ENCODE measurements around the gene FAM135A. TPM values are rescaled to one million over a fixed set of nuclear protein-coding genes. Genes with fewer than 3 reads are reported as not detected.

Gene FAM135A
- total and polyA plus RNA-seq, 2 of the 8 experiments (the other 6 are each of a cell fraction or from before 2014, with no cell fraction given) = 17.4 to 35.7 TPM

GRCh38 chr6:70381417-70381782 lies 31.9 kb upstream of the FAM135A start:
- Histone ChIP-seq H2BK120ac (replicated peaks; ENCODE audit: low read depth, low read length) (no peak overlapping the region), H3K79me2 (ENCODE audit: control insufficient read depth in 1 of 2, insufficient read depth in 2 of 2, low read length in 2 of 2) (no peaks in the 10 kb centered on the region), H2BK15ac (ENCODE audit: low read length) (no peak overlapping the region), H2BK20ac (ENCODE audit: low read length) (no peak overlapping the region), H3K4me2 (ENCODE audit: insufficient read depth in 1 of 2, low read depth in 2 of 2, low read length in 2 of 2) (no peak overlapping the region), H4K91ac (replicated peaks; ENCODE audit: insufficient read length, low read length) (no peak overlapping the region), H3K18ac (ENCODE audit: extremely low read depth, low read length) (no peak overlapping the region), H3K56ac (replicated peaks; ENCODE audit: insufficient read length, low read depth, low read length) (no peak overlapping the region), H3K27me3 (replicated peaks in 1 of 4; ENCODE audit: control insufficient read depth in 3 of 4, extremely low read depth in 1 of 4, insufficient read depth in 3 of 4, low read length in 3 of 4) (no peaks in the 10 kb centered on the region), H3K9ac (replicated peaks in 1 of 4; ENCODE audit: extremely low read depth in 1 of 4, low read depth in 3 of 4, low read length in 3 of 4) (no peak overlapping the region), H2AFZ (ENCODE audit: low read length) (no peak overlapping the region), H3K36me3 (ENCODE audit: control insufficient read depth in 2 of 4, insufficient read depth in 4 of 4, low read length in 3 of 4) (no peaks in the 10 kb centered on the region), H2BK12ac (ENCODE audit: low read depth, low read length) (no peak overlapping the region), H2BK5ac (ENCODE audit: low read depth, low read length) (no peak overlapping the region), H3K4me3 (ENCODE audit: extremely low read depth in 1 of 4, insufficient read depth in 2 of 4, low read depth in 3 of 4, low read length in 4 of 4) (no peak overlapping the region), H3K79me1 (ENCODE audit: low read depth, low read length) (no peaks in the 10 kb centered on the region), H3K23me2 (ENCODE audit: low read depth, low read length) (no peaks in the 10 kb centered on the region), H4K5ac (ENCODE audit: insufficient read length, low read depth, low read length) (no peak overlapping the region), H4K20me1 (replicated peaks in 1 of 2; ENCODE audit: control insufficient read depth in 1 of 2, insufficient read depth in 2 of 2, low read length in 2 of 2) (no peaks in the 10 kb centered on the region), H3K9me3 (ENCODE audit: insufficient read depth in 2 of 2, low read depth in 1 of 2, low read length in 1 of 2) (no peaks in the 10 kb centered on the region), H2AK5ac (ENCODE audit: low read depth, low read length) (no peak overlapping the region), H3K27ac (ENCODE audit: low read depth, low read length) (no peak overlapping the region), H3K4me1 (replicated peaks in 1 of 4; ENCODE audit: control insufficient read depth in 3 of 4, insufficient read depth in 4 of 4, low read length in 3 of 4) (no peaks in the 10 kb centered on the region; a peak in 1 of 7 replicates), H4K8ac (ENCODE audit: extremely low read depth, insufficient read depth, low read length) (no peak overlapping the region), H3K14ac (ENCODE audit: insufficient read length) (no peak overlapping the region), H3K23ac (ENCODE audit: insufficient read length) (no peak overlapping the region), H3K4ac (replicated peaks; ENCODE audit: insufficient read length, low read depth, low read length) (no peak overlapping the region)
- DNase-seq (ENCODE audit: low read depth in 1 of 2, low spot score in 2 of 2) = no peak
- WGBS, 2 experiments (ENCODE audit: extremely low coverage in 1 of 2, insufficient coverage in 1 of 2, insufficient read length in 1 of 2, insufficient replicate concordance in 2 of 2, low coverage in 1 of 2, low lambda C conversion rate in 2 of 2, missing lambda C conversion rate in 1 of 2) = 94% methylated on average over 5 of the region's 5 CpGs; no CpG with 5 or more reads in 1 of the 2 experiments
- ChIA-PET CTCF (ENCODE audit: partially characterized antibody) (interaction anchor here (1.4 to 1.7 kb wide), 2 partner anchors 10 to 13 kb away, joined by 3 to 12 read pairs; no protein-coding TSS in a partner anchor), POLR2A (ENCODE audit: partially characterized antibody) (interaction anchor here (2.3 kb wide), 1 partner anchor 31 kb away, joined by 11 read pairs; the partner anchor contains the start of gene FAM135A)
- FAIRE-seq = no peak
- TF ChIP-seq BACH1 (IDR thresholded peaks at IDR 0.05; ENCODE audit: low read length) (no peak), BCL11A (IDR thresholded peaks at IDR 0.05; ENCODE audit: low read depth in 2 of 2, low read length in 2 of 2) (no peak), SIN3A (conservative IDR thresholded peaks at IDR 0.05 in 1 of 2, IDR thresholded peaks at IDR 0.05 in 1 of 2; ENCODE audit: low read depth in 1 of 2, low read length in 2 of 2) (no peak), ATF3 (IDR thresholded peaks at IDR 0.05; ENCODE audit: insufficient read depth, low read depth, low read length) (no peak), TEAD4 (IDR thresholded peaks at IDR 0.05; ENCODE audit: low read depth, low read length) (no peak), CTCF (IDR thresholded peaks at IDR 0.05; ENCODE audit: control extremely low read depth in 1 of 3, insufficient read depth in 1 of 3, low read depth in 1 of 3, low read length in 3 of 3) (no peak), RNF2 (IDR thresholded peaks at IDR 0.05; ENCODE audit: borderline replicate concordance, low read depth, low read length, missing control alignments, poor library complexity, severe bottlenecking) (no peak)

Data from H1 (cell line).